IMR-90 (cell line): ENCODE results near the gene MAN1A2. TPM values are rescaled to one million over a fixed set of nuclear protein-coding genes. Genes with fewer than 3 reads are reported as not detected.

Experiments used
- ATAC-seq: fragments of 200-7000 bp; cut with Tn5 transposase; 2 replicates; pipeline ENCODE4 v1.9.1; 2020; ENCODE audit warnings: low read depth, mild to moderate bottlenecking, moderate library complexity
- BruUV-seq: library from RNA; stranded (reverse); fragments of 400-500 nt; replicated peaks from 2 replicates; lab custom pipeline; 2021; lab: Mats Ljungman, UMichigan
- CTCF ChIA-PET: fragments of 300-600 bp; formaldehyde crosslinking; extraction: SDS; loops from one replicate; lab custom pipeline; 2021; ENCODE audit warnings: antibody characterized with exemption; lab: Yijun Ruan, JAX
- POLR2A ChIA-PET: fragments of 300-600 bp; sonication (Branson Sonifier 250); formaldehyde crosslinking; loops from one replicate; lab custom pipeline; 2022; ENCODE audit warnings: antibody characterized with exemption; ENCODE audit not compliant: unreplicated experiment; lab: Charles Lee
- DNase-seq: peaks from one replicate; pipeline ENCODE4 v3.0.0; 2013
- H2AFZ ChIP-seq: replicated peaks from 2 replicates; pipeline ENCODE3; 2013; ENCODE audit warnings: low read length, mild to moderate bottlenecking; ENCODE audit not compliant: poor library complexity
- H2AK5ac ChIP-seq: 2 replicates; pipeline ENCODE4 v1.6.1; 2013; ENCODE audit warnings: low read depth, low read length, inconsistent platforms
- H2AK9ac ChIP-seq: replicated peaks from 2 replicates; pipeline ENCODE3; 2013; ENCODE audit warnings: mild to moderate bottlenecking, low read depth, low read length, moderate library complexity; ENCODE audit not compliant: poor library complexity
- H2BK120ac ChIP-seq: 2 replicates; pipeline ENCODE4 v1.6.1; 2013; ENCODE audit warnings: low read depth, low read length, inconsistent platforms
- H2BK15ac ChIP-seq: 3 replicates; pipeline ENCODE4 v1.6.1; 2013; ENCODE audit warnings: low read depth, low read length, inconsistent platforms
- H2BK20ac ChIP-seq: 2 replicates; pipeline ENCODE4 v1.6.1; 2013; ENCODE audit warnings: low read depth, mild to moderate bottlenecking, inconsistent platforms, low read length, moderate library complexity
- H2BK5ac ChIP-seq: 2 replicates; pipeline ENCODE4 v1.6.1; 2013; ENCODE audit warnings: mild to moderate bottlenecking, low read depth, low read length, inconsistent platforms; ENCODE audit not compliant: poor library complexity, severe bottlenecking
- H3K14ac ChIP-seq: replicated peaks from 2 replicates; pipeline ENCODE4 v1.6.1; 2013; ENCODE audit warnings: low read depth, low read length, inconsistent platforms
- H3K18ac ChIP-seq: 2 replicates; pipeline ENCODE4 v1.6.1; 2013; ENCODE audit warnings: low read depth, low read length, control low read depth
- H3K23ac ChIP-seq: 2 replicates; pipeline ENCODE4 v1.6.1; 2013; ENCODE audit warnings: low read depth, low read length, inconsistent platforms
- H3K27ac ChIP-seq: 2 replicates; pipeline ENCODE4 v1.5.1; 2013; ENCODE audit warnings: mild to moderate bottlenecking, control low read depth, low read length; ENCODE audit not compliant: insufficient read depth
- H3K27me3 ChIP-seq: 2 replicates; pipeline ENCODE4 v1.6.1; 2013; ENCODE audit warnings: low read length; ENCODE audit not compliant: control insufficient read depth, insufficient read depth
- H3K36me3 ChIP-seq: 2 replicates; pipeline ENCODE4 v1.6.1; 2013; ENCODE audit warnings: low read length, mixed read lengths; ENCODE audit not compliant: control insufficient read depth, insufficient read depth
- H3K4ac ChIP-seq: 2 replicates; pipeline ENCODE4 v1.6.1; 2013; ENCODE audit warnings: low read depth, low read length, inconsistent platforms
- H3K4me1 ChIP-seq: 2 replicates; pipeline ENCODE4 v1.6.1; 2013; ENCODE audit warnings: low read length, mixed read lengths; ENCODE audit not compliant: control insufficient read depth, insufficient read depth
- H3K4me2 ChIP-seq: 2 replicates; pipeline ENCODE4 v1.6.1; 2013; ENCODE audit warnings: low read depth, mild to moderate bottlenecking, control low read depth, low read length, moderate library complexity
- H3K4me3 ChIP-seq: 2 replicates; pipeline ENCODE4 v1.5.1; 2013; ENCODE audit warnings: low read depth, mild to moderate bottlenecking, control low read depth, low read length, moderate library complexity; ENCODE audit not compliant: insufficient read depth
- H3K56ac ChIP-seq: 2 replicates; pipeline ENCODE4 v1.6.1; 2013; ENCODE audit warnings: low read length, inconsistent platforms; ENCODE audit not compliant: insufficient read depth; ENCODE audit errors: extremely low read depth
- H3K79me1 ChIP-seq, 2 experiments: 2 replicates each; pipeline ENCODE4 v1.6.1; 2013; ENCODE audit warnings: low read length in 2 of 2, inconsistent platforms in 1 of 2, low read depth in 1 of 2
- H3K9ac ChIP-seq: 2 replicates; pipeline ENCODE4 v1.6.1; 2013; ENCODE audit warnings: low read depth, low read length, control low read depth
- H3K9me1 ChIP-seq: 2 replicates; pipeline ENCODE4 v1.6.1; 2013; ENCODE audit warnings: low read length, inconsistent platforms; ENCODE audit not compliant: insufficient read depth
- H3K9me3 ChIP-seq: 2 replicates; pipeline ENCODE4 v1.6.1; 2013; ENCODE audit warnings: low read length; ENCODE audit not compliant: control insufficient read depth, insufficient read depth
- H4K20me1 ChIP-seq: 2 replicates; pipeline ENCODE4 v1.6.1; 2013; ENCODE audit warnings: low read length, inconsistent platforms; ENCODE audit not compliant: insufficient read depth
- H4K5ac ChIP-seq: 2 replicates; pipeline ENCODE4 v1.6.1; 2013; ENCODE audit warnings: mild to moderate bottlenecking, low read depth, low read length, control low read depth
- H4K8ac ChIP-seq, 2 experiments: 2 replicates each; pipeline ENCODE4 v1.6.1; 2013; ENCODE audit warnings: low read depth in 2 of 2, low read length in 2 of 2, control low read depth in 1 of 2, inconsistent platforms in 1 of 2
- H4K91ac ChIP-seq: 2 replicates; pipeline ENCODE4 v1.6.1; 2013; ENCODE audit warnings: low read depth, low read length, inconsistent platforms; ENCODE audit not compliant: insufficient read depth
- BHLHE40 ChIP-seq: fragments of 150-350 bp; IDR thresholded peaks from 2 replicates; pipeline ENCODE4 v1.6.1; 2016; ENCODE audit warnings: mild to moderate bottlenecking, low read depth, low read length
- CEBPB ChIP-seq: IDR thresholded peaks from 2 replicates; pipeline ENCODE4 v1.6.1; 2012; ENCODE audit warnings: low read depth, low read length, improper control_type of control experiment
- CHD1 ChIP-seq: IDR thresholded peaks from 2 replicates; pipeline ENCODE4 v1.6.1; 2012; ENCODE audit warnings: low read depth, low read length, improper control_type of control experiment
- FOS ChIP-seq: fragments of 150-350 bp; IDR thresholded peaks from 2 replicates; pipeline ENCODE4 v1.6.1; 2016; ENCODE audit warnings: low read depth, low read length
- MAFK ChIP-seq: IDR thresholded peaks from 2 replicates; pipeline ENCODE4 v1.6.1; 2012; ENCODE audit warnings: low read depth, low read length, improper control_type of control experiment
- MAZ ChIP-seq: IDR thresholded peaks from 2 replicates; pipeline ENCODE4 v1.6.1; 2012; ENCODE audit warnings: low read depth, mild to moderate bottlenecking, low read length, improper control_type of control experiment, moderate library complexity, borderline replicate concordance
- MXI1 ChIP-seq: IDR thresholded peaks from 2 replicates; pipeline ENCODE4 v1.6.1; 2012; ENCODE audit warnings: low read depth, mild to moderate bottlenecking, low read length, moderate library complexity, borderline replicate concordance
- NFE2L2 ChIP-seq: fragments of 150-350 bp; IDR thresholded peaks from 2 replicates; pipeline ENCODE4 v1.6.1; 2016; ENCODE audit warnings: low read depth, mild to moderate bottlenecking, low read length
- POLR2A ChIP-seq: IDR thresholded peaks from 2 replicates; pipeline ENCODE4 v1.6.1; 2012; ENCODE audit warnings: mild to moderate bottlenecking, low read depth, low read length
- RAD21 ChIP-seq: IDR thresholded peaks from 2 replicates; pipeline ENCODE4 v1.6.1; 2012; ENCODE audit warnings: low read length, improper control_type of control experiment
- RCOR1 ChIP-seq: IDR thresholded peaks from 2 replicates; pipeline ENCODE4 v1.6.1; 2012; ENCODE audit warnings: mild to moderate bottlenecking, low read length, improper control_type of control experiment; ENCODE audit not compliant: insufficient replicate concordance
- RFX5 ChIP-seq: IDR thresholded peaks from 2 replicates; pipeline ENCODE4 v1.8.0; 2012; ENCODE audit warnings: low read depth, mild to moderate bottlenecking, low read length, moderate library complexity
- SMC3 ChIP-seq: fragments of 150-350 bp; IDR thresholded peaks from 2 replicates; pipeline ENCODE4 v1.6.1; 2016; ENCODE audit warnings: low read depth, mild to moderate bottlenecking, antibody characterized with exemption, low read length, moderate library complexity
- WGBS, 2 experiments: methylation state at CpG; one replicate each; pipeline versions ENCODE4 v1.1.5 to v1.1.7; 2013; ENCODE audit warnings: missing lambda C conversion rate in 2 of 2; ENCODE audit not compliant: insufficient read length in 1 of 2; ENCODE audit errors: extremely low coverage in 2 of 2; 5-methylcytosine and 5-hydroxymethylcytosine counted together
- dilution Hi-C: fragments of 300-500 bp; cut with HindIII; formaldehyde crosslinking; loops from one replicate; pipeline ENCODE4 v1.14.3; 2018; ENCODE audit warnings: low sequenced_read_pairs; ENCODE audit not compliant: unreplicated experiment
- in situ Hi-C: fragments of 300-500 bp; cut with MboI; formaldehyde crosslinking; loops from 3 replicates; pipeline ENCODE4 v1.14.3; 2019; ENCODE audit warnings: low sequenced_read_pairs, inconsistent platforms, mixed read lengths
- intact Hi-C: fragments of 100-400 bp; cut with micrococcal nuclease; formaldehyde crosslinking; loops from 2 replicates; pipeline ENCODE4 v1.10.0; 2022
- polyA plus RNA-seq, 3 experiments: library from polyadenylated mRNA; depleted of rRNA; stranded (reverse); fragments of >200 nt; gene quantifications; 2 replicates each; pipeline ENCODE4 v1.2.3, GENCODE V29; 2012; ENCODE audit warnings: low replicate concordance in 1 of 3
- total RNA-seq: library from RNA; depleted of rRNA; stranded (reverse); fragments of >200 nt; gene quantifications from 2 replicates; pipeline ENCODE4 v1.2.3, GENCODE V29; 2012
- TF ChIP-seq, protein P1 (sequence below): fragments of 150-350 bp; IDR thresholded peaks from 2 replicates; pipeline ENCODE4 v1.6.1; 2016; ENCODE audit warnings: low read depth, mild to moderate bottlenecking, low read length, moderate library complexity, borderline replicate concordance
- TF ChIP-seq, protein P2 (sequence below): fragments of 150-350 bp; IDR thresholded peaks from 2 replicates; pipeline ENCODE4 v1.6.1; 2017; ENCODE audit warnings: mild to moderate bottlenecking, antibody characterized with exemption, low read length, low read depth
- TF ChIP-seq, protein P3 (sequence below): conservative IDR thresholded peaks from 2 replicates; pipeline ENCODE4 v1.5.1; 2012; ENCODE audit warnings: mild to moderate bottlenecking, low read depth, low read length, improper control_type of control experiment

The MAN1A2 gene
- total and polyA plus RNA-seq, 2 of the 4 experiments (the other 2 are of a cell fraction) = 12.4 to 29.4 TPM

DNA sequence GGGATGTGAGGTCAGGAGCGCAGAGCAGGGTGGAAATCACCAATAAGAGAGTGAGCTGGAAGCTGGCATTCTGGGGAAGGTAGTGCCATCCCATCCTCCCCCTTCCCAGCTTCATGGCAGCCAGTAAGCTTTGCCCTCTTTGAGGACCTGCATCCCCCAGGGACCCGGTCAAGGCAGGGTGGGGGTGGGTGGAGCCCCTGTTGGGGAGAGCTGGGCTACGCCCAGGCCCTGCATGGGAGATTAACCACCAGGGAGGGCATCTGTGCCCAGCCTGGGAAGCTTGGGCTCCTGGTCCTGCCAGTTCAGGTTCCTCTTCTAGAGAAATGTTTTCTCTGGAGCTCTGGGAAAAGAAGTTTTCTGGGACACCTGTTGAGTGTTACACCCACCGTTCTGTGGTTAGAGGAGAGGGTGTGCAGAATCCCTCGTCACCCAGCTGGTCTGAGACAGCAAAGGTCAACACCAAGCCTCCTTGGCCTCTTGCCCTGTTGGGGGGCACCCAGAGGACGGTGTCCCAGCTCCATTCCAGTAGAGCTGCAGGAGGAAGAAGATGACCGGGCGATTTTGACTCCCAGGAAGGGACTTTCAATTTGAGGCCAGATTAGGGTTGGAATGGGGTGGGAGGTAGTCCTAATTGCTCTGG, 208.5 kb downstream of the MAN1A2 start:
- H3K36me3 ChIP-seq = no peaks in the 10 kb centered on the region
- H3K56ac ChIP-seq = no peak overlapping the region
- 60% methylated on average over 3 of the region's 8 CpGs; no CpG with 5 or more reads in 1 of the 2 experiments for WGBS, 2 experiments
- DNase-seq (no peak), ATAC-seq (no peak)
- no peaks in the 10 kb centered on the region for H4K20me1 ChIP-seq
- H3K4me3 ChIP-seq = no peak overlapping the region
- H4K5ac ChIP-seq = no peak overlapping the region
- no peak overlapping the region for H3K4me2 ChIP-seq
- no peak overlapping the region for H3K4ac ChIP-seq
- H3K9ac ChIP-seq = no peak overlapping the region
- CTCF ChIA-PET = no interaction called here
- no peak overlapping the region for H2BK15ac ChIP-seq
- no peak overlapping the region for H2BK20ac ChIP-seq
- H2BK5ac ChIP-seq = no peak overlapping the region
- no peak overlapping the region for H3K23ac ChIP-seq
- no peaks in the 10 kb centered on the region for H3K9me3 ChIP-seq
- H3K4me1 ChIP-seq = no peaks in the 10 kb centered on the region
- H2AK9ac ChIP-seq = no peak overlapping the region
- peaks cover 13% of the 10 kb centered on the region; the same call in 1 of the 2 replicates for H3K27me3 ChIP-seq
- no peak overlapping the region for H2AFZ ChIP-seq
- POLR2A ChIA-PET = no interaction called here
- in situ Hi-C loops (no loop called here), dilution Hi-C loops (no loop called here), intact Hi-C loops (no loop called here)
- no peak overlapping the region for H3K14ac ChIP-seq
- H4K91ac ChIP-seq = no peak overlapping the region
- no peak overlapping the region for H3K18ac ChIP-seq
- TF ChIP-seq, protein P1, sequence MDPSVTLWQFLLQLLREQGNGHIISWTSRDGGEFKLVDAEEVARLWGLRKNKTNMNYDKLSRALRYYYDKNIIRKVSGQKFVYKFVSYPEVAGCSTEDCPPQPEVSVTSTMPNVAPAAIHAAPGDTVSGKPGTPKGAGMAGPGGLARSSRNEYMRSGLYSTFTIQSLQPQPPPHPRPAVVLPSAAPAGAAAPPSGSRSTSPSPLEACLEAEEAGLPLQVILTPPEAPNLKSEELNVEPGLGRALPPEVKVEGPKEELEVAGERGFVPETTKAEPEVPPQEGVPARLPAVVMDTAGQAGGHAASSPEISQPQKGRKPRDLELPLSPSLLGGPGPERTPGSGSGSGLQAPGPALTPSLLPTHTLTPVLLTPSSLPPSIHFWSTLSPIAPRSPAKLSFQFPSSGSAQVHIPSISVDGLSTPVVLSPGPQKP = no peak
- TF ChIP-seq RCOR1 = no peak
- TF ChIP-seq RAD21 = no peak
- TF ChIP-seq, protein P2, sequence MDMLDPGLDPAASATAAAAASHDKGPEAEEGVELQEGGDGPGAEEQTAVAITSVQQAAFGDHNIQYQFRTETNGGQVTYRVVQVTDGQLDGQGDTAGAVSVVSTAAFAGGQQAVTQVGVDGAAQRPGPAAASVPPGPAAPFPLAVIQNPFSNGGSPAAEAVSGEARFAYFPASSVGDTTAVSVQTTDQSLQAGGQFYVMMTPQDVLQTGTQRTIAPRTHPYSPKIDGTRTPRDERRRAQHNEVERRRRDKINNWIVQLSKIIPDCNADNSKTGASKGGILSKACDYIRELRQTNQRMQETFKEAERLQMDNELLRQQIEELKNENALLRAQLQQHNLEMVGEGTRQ = no peak
- no peak for TF ChIP-seq MXI1
- TF ChIP-seq SMC3 = no peak
- no peak for TF ChIP-seq MAFK
- TF ChIP-seq MAZ = no peak
- TF ChIP-seq FOS = no peak
- no peak for TF ChIP-seq CEBPB
- TF ChIP-seq BHLHE40 = no peak
- no peak for TF ChIP-seq POLR2A
- TF ChIP-seq RFX5 = no peak
- TF ChIP-seq NFE2L2 = no peak
- TF ChIP-seq CHD1 = no peak
- TF ChIP-seq, protein P3, sequence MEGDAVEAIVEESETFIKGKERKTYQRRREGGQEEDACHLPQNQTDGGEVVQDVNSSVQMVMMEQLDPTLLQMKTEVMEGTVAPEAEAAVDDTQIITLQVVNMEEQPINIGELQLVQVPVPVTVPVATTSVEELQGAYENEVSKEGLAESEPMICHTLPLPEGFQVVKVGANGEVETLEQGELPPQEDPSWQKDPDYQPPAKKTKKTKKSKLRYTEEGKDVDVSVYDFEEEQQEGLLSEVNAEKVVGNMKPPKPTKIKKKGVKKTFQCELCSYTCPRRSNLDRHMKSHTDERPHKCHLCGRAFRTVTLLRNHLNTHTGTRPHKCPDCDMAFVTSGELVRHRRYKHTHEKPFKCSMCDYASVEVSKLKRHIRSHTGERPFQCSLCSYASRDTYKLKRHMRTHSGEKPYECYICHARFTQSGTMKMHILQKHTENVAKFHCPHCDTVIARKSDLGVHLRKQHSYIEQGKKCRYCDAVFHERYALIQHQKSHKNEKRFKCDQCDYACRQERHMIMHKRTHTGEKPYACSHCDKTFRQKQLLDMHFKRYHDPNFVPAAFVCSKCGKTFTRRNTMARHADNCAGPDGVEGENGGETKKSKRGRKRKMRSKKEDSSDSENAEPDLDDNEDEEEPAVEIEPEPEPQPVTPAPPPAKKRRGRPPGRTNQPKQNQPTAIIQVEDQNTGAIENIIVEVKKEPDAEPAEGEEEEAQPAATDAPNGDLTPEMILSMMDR = no peak
- BruUV-seq = no TSS peak
- H4K8ac ChIP-seq = no peak overlapping the region
- no peak overlapping the region for H3K27ac ChIP-seq
- no peaks in the 10 kb centered on the region for H3K79me1 ChIP-seq
- no peak overlapping the region for H2BK120ac ChIP-seq
- no peak overlapping the region for H2AK5ac ChIP-seq
- no peaks in the 10 kb centered on the region for H3K9me1 ChIP-seq
